ENCODE data around the gene IZUMO3.

DNA sequence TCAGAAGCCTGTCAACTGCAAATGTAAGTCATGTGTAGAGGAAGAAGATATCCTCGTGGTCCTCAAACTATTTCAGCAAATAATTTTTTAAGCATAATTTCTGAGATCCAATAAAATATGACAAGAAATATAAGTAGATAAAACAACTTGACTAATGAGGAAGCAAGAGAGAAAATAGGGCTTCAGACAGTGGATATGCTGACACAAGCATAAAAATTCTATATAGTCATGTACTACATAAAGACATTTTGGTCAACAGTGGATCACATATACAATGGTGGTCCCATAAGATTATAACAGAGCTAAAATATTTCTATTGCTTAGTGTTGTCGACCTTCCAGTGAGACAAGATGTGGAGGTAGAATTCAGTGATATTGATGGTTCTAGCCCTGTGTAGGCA is 42.2 kb upstream of the IZUMO3 start:
- TF ChIP-seq, protein P1, sequence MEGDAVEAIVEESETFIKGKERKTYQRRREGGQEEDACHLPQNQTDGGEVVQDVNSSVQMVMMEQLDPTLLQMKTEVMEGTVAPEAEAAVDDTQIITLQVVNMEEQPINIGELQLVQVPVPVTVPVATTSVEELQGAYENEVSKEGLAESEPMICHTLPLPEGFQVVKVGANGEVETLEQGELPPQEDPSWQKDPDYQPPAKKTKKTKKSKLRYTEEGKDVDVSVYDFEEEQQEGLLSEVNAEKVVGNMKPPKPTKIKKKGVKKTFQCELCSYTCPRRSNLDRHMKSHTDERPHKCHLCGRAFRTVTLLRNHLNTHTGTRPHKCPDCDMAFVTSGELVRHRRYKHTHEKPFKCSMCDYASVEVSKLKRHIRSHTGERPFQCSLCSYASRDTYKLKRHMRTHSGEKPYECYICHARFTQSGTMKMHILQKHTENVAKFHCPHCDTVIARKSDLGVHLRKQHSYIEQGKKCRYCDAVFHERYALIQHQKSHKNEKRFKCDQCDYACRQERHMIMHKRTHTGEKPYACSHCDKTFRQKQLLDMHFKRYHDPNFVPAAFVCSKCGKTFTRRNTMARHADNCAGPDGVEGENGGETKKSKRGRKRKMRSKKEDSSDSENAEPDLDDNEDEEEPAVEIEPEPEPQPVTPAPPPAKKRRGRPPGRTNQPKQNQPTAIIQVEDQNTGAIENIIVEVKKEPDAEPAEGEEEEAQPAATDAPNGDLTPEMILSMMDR (IDR thresholded peaks at IDR 0.05), result no peak
- TF ChIP-seq POLR2A (IDR thresholded peaks at IDR 0.05), result no peak

Data from lower leg skin (tissue), 3 donors.